Small intestine (tissue), 7 donors: ENCODE results near the gene CSRNP3. TPM values are rescaled to one million over a fixed set of nuclear protein-coding genes. Genes with fewer than 3 reads are reported as not detected.
A peak's percentile ranks its signal among the peaks of the same experiment; 100 is the strongest.

Experiments used
- DNase-seq, 2 donors: peaks; one replicate each; pipeline versions ENCODE4 v3.0.0 to v3.0.0-alpha.2; 2013
- FAIRE-seq: peaks from 2 replicates; lab custom pipeline; 2012; peaks lifted over from hg19 to GRCh38; lab: Jason Lieb, UNC
- H3K27ac ChIP-seq, 3 donors: one replicate each; pipeline ENCODE4 v1.5.1; 2013; ENCODE audit warnings: low read length in 2 of 3, mild to moderate bottlenecking in 2 of 3, control low read depth in 1 of 3, inconsistent platforms in 1 of 3, low read depth in 1 of 3, moderate library complexity in 1 of 3
- H3K27me3 ChIP-seq, 3 donors: one replicate each; pipeline ENCODE4 v1.6.1; 2013; ENCODE audit warnings: low read length in 3 of 3, inconsistent platforms in 1 of 3; ENCODE audit not compliant: control insufficient read depth in 3 of 3, insufficient read depth in 3 of 3
- H3K36me3 ChIP-seq, 3 donors: one replicate each; pipeline ENCODE4 v1.6.1; 2013; ENCODE audit warnings: low read length in 3 of 3, inconsistent platforms in 1 of 3, low read depth in 1 of 3, mild to moderate bottlenecking in 1 of 3, moderate library complexity in 1 of 3; ENCODE audit not compliant: control insufficient read depth in 3 of 3, insufficient read depth in 2 of 3
- H3K4me1 ChIP-seq, 3 donors: one replicate each; pipeline ENCODE4 v1.6.1; 2013; ENCODE audit warnings: low read length in 2 of 3, inconsistent platforms in 1 of 3, low read depth in 1 of 3, mild to moderate bottlenecking in 1 of 3, moderate library complexity in 1 of 3; ENCODE audit not compliant: control insufficient read depth in 3 of 3, insufficient read depth in 2 of 3
- H3K4me3 ChIP-seq, 3 donors: one replicate each; pipeline ENCODE4 v1.5.1; 2013; ENCODE audit warnings: low read length in 3 of 3, control low read depth in 1 of 3, inconsistent platforms in 1 of 3, low read depth in 1 of 3, mild to moderate bottlenecking in 1 of 3, moderate library complexity in 1 of 3
- H3K9me3 ChIP-seq, 2 donors: one replicate each; pipeline ENCODE4 v1.6.1; 2013; ENCODE audit warnings: low read depth in 1 of 2, low read length in 1 of 2; ENCODE audit not compliant: control insufficient read depth in 2 of 2, insufficient read depth in 1 of 2
- WGBS, 3 donors: extraction: QIAGEN DNeasy Blood & Tissue Kit; methylation state at CpG; one replicate each; pipeline ENCODE4 v1.1.7; 2013; 5-methylcytosine and 5-hydroxymethylcytosine counted together
- polyA plus RNA-seq, 4 donors: library from polyadenylated mRNA; stranded (reverse) in 3 of 4; unstranded in 1 of 4; fragments of 200-250 nt in 3 of 4; fragments of 120-200 nt in 1 of 4; gene quantifications; one replicate each; pipeline versions ENCODE4 v1.2.1 to v1.2.3, GENCODE V29; 2013
- donor health status: healthy with polysubstance abuse.
- donor health status: control.
- donor health status: control.
- donor health status: Bipolar disorder and iron deficiency.
- donor health status: healthy.

Gene CSRNP3
- polyA plus RNA-seq, 4 donors: under 0.01 to 3.7 (median 0.56) TPM

GRCh38 chr2:165434865-165435496, 34.5 kb upstream of the CSRNP3 start:
- WGBS, 3 donors: 58 to 70% (median 63%) methylated on average over 1 of the region's 1 CpG
- FAIRE-seq (no peak), DNase-seq (peak in 1 of 2 donors; percentile 24)
- Histone ChIP-seq H3K36me3 (no peaks in the 10 kb centered on the region), H3K4me1 (no peaks in the 10 kb centered on the region), H3K4me3 (no peak overlapping the region), H3K27me3 (no peaks in the 10 kb centered on the region), H3K27ac (no peak overlapping the region), H3K9me3 (no peaks in the 10 kb centered on the region)

- FAIRE-seq (no peak), DNase-seq (no peak)
- no peak overlapping the region for H3K4me3 ChIP-seq
- 36 to 67% (median 67%) methylated on average over 1 of the region's 1 CpG for WGBS, 3 donors
- no peaks in the 10 kb centered on the region for H3K36me3 ChIP-seq
- H3K27me3 ChIP-seq: no peaks in the 10 kb centered on the region
- H3K27ac ChIP-seq: no peak overlapping the region
- no peaks in the 10 kb centered on the region for H3K4me1 ChIP-seq
- no peaks in the 10 kb centered on the region for H3K9me3 ChIP-seq
Measured at GRCh38 chr2:165435611-165436010, 33.9 kb upstream of the CSRNP3 start.

GRCh38 chr2:165436559-165436958, 32.9 kb upstream of the CSRNP3 start:
- 61 to 77% (median 67%) methylated on average over 3 of the region's 3 CpGs for WGBS, 3 donors
- Histone ChIP-seq H3K4me3 (no peak overlapping the region), H3K36me3 (no peaks in the 10 kb centered on the region), H3K9me3 (no peaks in the 10 kb centered on the region), H3K27ac (no peak overlapping the region), H3K4me1 (no peaks in the 10 kb centered on the region), H3K27me3 (no peaks in the 10 kb centered on the region)
- DNase-seq (no peak), FAIRE-seq (no peak)

- Histone ChIP-seq H3K9me3 (no peaks in the 10 kb centered on the region), H3K4me3 (no peak overlapping the region), H3K36me3 (no peaks in the 10 kb centered on the region), H3K4me1 (no peaks in the 10 kb centered on the region), H3K27me3 (no peaks in the 10 kb centered on the region), H3K27ac (no peak overlapping the region)
- FAIRE-seq: no peak
- no peak for DNase-seq
- whole genome bisulfite sequencing, 3 donors: 23 to 52% (median 50%) methylated on average over 1 of the region's 1 CpG
Measured at GRCh38 chr2:165440367-165440766, 29.1 kb upstream of the CSRNP3 start.

- Histone ChIP-seq H3K27ac (no peak overlapping the region), H3K9me3 (no peaks in the 10 kb centered on the region), H3K4me1 (no peaks in the 10 kb centered on the region), H3K27me3 (no peaks in the 10 kb centered on the region), H3K36me3 (no peaks in the 10 kb centered on the region), H3K4me3 (no peak overlapping the region)
- no peak for DNase-seq
- no peak for FAIRE-seq
- 70 to 83% (median 76%) methylated on average over 1 of the region's 1 CpG for WGBS, 3 donors
Measured at GRCh38 chr2:165443511-165443910, 26.0 kb upstream of the CSRNP3 start.

GRCh38 chr2:165448406-165448805, 21.1 kb upstream of the CSRNP3 start:
- no peaks in the 10 kb centered on the region for H3K9me3 ChIP-seq
- H3K36me3 ChIP-seq: no peaks in the 10 kb centered on the region
- no peaks in the 10 kb centered on the region for H3K4me1 ChIP-seq
- H3K27me3 ChIP-seq: no peaks in the 10 kb centered on the region
- no peak overlapping the region for H3K4me3 ChIP-seq
- no peak for FAIRE-seq
- no peak overlapping the region for H3K27ac ChIP-seq
- no peak for DNase-seq
- WGBS, 3 donors: 56 to 63% (median 58%) methylated on average over 3 of the region's 3 CpGs

- FAIRE-seq (no peak), DNase-seq (no peak)
- H3K9me3 ChIP-seq: no peaks in the 10 kb centered on the region
- 53 to 69% (median 60%) methylated on average over 1 of the region's 1 CpG for WGBS, 3 donors
- no peak overlapping the region for H3K4me3 ChIP-seq
- H3K27ac ChIP-seq: no peak overlapping the region
- H3K36me3 ChIP-seq: no peaks in the 10 kb centered on the region
- H3K4me1 ChIP-seq: no peaks in the 10 kb centered on the region
- no peaks in the 10 kb centered on the region for H3K27me3 ChIP-seq
Measured at GRCh38 chr2:165450156-165450555, 19.3 kb upstream of the CSRNP3 start.

GRCh38 chr2:165452327-165452726, 17.2 kb upstream of the CSRNP3 start:
- H3K4me3 ChIP-seq: no peak overlapping the region
- 86 to 94% (median 87%) methylated on average over 2 of the region's 2 CpGs for WGBS, 3 donors
- no peaks in the 10 kb centered on the region for H3K9me3 ChIP-seq
- H3K27me3 ChIP-seq: no peaks in the 10 kb centered on the region
- no peak overlapping the region for H3K27ac ChIP-seq
- FAIRE-seq: no peak
- H3K36me3 ChIP-seq: no peaks in the 10 kb centered on the region
- no peaks in the 10 kb centered on the region for H3K4me1 ChIP-seq
- no peak for DNase-seq

GRCh38 chr2:165453561-165454094, 15.9 kb upstream of the CSRNP3 start:
- FAIRE-seq (no peak), DNase-seq (no peak)
- Histone ChIP-seq H3K9me3 (no peaks in the 10 kb centered on the region), H3K27ac (no peak overlapping the region), H3K4me3 (no peak overlapping the region), H3K27me3 (no peaks in the 10 kb centered on the region), H3K4me1 (no peaks in the 10 kb centered on the region), H3K36me3 (no peaks in the 10 kb centered on the region)
- 91 to 96% (median 94%) methylated on average over 5 of the region's 5 CpGs for WGBS, 3 donors
